Sciatic nerve (tissue), 2 donors: ENCODE measurements around the gene SEMA6B. TPM values are rescaled to one million over a fixed set of nuclear protein-coding genes. Genes with fewer than 3 reads are reported as not detected.
"Not testable (repeated sequence)": the region's sequence is repeated elsewhere in the genome, so short reads cannot be mapped to it uniquely, and the experiment has no call there.

Source experiments
- ATAC-seq: fragments of 200-7000 bp; cut with Tn5 transposase; one replicate; pipeline ENCODE4 v1.9.1; 2020; ENCODE audit warnings: mild to moderate bottlenecking, moderate library complexity
- DNase-seq: peaks from one replicate; pipeline ENCODE4 v3.0.0-alpha.2; 2020; ENCODE audit warnings: low spot score
- intact Hi-C: fragments of 100-400 bp; cut with DNase I; formaldehyde crosslinking; loops from one replicate; pipeline ENCODE4 v1.14.2; 2022
- total RNA-seq: library from RNA; stranded (reverse); fragmentation: NEBNext Ultra II Directional; extraction: Animal tissue kit (Norgen Biotek cat#: 25700); gene quantifications from one replicate; pipeline ENCODE4 v1.2.1, GENCODE V29; 2021
- donor health status: DM: no; HTN: no; CAD: no.
- donor health status: DM: no; HTN: no; CAD: no.

SEMA6B gene
- total RNA-seq, 1 donor from 2014 or later: 28.2 TPM

GRCh38 chr19:4555657-4556561 is 3.6 kb downstream of the SEMA6B start:
- ATAC-seq: no peak
- DNase-seq: no peak
- intact Hi-C loops: loop anchor here (10.0 kb wide), 1 partner anchor 79 kb away; the partner anchor contains the start of gene TNFAIP8L1

DNA sequence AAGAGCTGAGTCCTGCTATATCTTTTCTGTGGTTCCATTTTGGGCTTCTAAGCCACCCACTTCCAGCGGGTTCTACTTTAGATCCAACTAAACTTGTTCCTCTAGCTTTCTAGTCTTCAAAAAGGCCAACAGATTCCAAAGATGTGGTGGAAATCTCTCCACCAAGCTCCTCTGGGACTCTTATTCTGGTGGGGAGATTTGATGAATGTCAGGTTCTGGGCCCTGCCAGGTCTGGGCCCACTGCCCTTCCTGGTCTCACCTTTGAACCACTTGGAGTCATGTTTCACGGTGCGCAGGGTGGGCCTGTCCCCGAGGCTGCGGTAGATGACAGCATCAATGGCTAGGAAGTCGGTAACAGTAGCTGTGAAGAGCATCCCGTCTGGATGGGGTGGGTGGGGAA is 4.8 kb downstream of the SEMA6B start:
- ATAC-seq (no peak), DNase-seq (no peak)
- intact Hi-C loops: loop anchor here (10.0 kb wide), 1 partner anchor 80 kb away; the partner anchor contains the start of gene TNFAIP8L1

DNA sequence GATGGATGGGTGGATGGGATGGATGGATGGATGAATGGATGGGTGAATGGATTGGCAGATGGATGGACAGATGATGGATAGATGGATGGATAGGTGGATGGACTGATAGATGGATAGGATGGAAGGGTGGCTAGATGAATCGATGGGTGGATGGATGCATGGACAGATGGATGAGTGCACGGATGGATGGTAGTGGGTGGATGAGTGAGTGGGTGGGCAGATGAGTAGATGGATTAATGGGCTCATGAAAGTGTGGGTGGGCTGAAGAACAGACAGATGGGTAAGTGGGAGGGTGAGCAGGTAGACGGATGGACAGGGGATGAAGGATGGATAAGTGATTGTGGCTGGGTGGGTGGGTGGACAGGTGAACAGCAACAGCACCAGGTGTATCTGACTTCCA is 5.7 kb downstream of the SEMA6B start:
- intact Hi-C loops: loop anchor here (10.0 kb wide), 1 partner anchor 81 kb away; the partner anchor contains the start of gene TNFAIP8L1
- ATAC-seq: no peak
- no peak for DNase-seq

DNA sequence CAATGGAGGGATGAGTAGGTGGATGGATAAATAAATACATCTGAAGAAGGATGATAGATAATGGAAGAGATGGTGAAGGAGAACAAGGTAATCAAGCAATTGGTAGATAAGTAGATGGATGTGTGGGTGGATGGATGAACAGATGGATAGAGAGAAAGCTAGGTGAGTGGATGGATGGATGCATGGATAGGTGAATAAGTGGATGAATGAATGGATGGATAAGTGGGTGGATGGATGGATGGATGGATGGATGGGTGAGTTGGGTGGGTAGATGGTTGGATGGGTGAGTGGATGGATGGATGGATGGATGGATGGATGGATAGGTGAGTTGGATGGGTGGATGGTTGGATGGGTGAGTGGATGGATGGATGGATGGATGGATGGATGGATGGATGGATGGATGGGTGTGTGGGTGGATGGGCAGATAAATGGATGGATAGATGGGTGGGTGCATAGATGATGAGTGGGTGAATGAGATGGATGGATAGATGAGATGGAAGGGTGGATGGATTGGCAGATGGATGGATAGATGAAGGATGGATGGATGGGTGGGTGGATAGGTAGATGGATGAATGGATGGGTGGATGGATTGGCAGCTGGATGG is 6.3 kb downstream of the SEMA6B start:
- intact Hi-C loops: loop anchor here (10.0 kb wide), 1 partner anchor 82 kb away; the partner anchor contains the start of gene TNFAIP8L1
- DNase-seq (no peak), ATAC-seq (no peak)

- intact Hi-C loops: loop anchor here (10.0 kb wide), 1 partner anchor 82 kb away; the partner anchor contains the start of gene TNFAIP8L1
- no peak for DNase-seq
- ATAC-seq: no peak
These were observed 7.0 kb downstream of the SEMA6B start for GRCh38 chr19:4552525-4552819.

GRCh38 chr19:4550479-4551050 is 8.9 kb downstream of the SEMA6B start:
- no peak for DNase-seq
- no peak for ATAC-seq
- intact Hi-C loops: loop anchor here (10.0 kb wide), 1 partner anchor 84 kb away; the partner anchor contains the start of gene TNFAIP8L1

GRCh38 chr19:4550018-4550417 is 9.5 kb downstream of the SEMA6B start:
- intact Hi-C loops: loop anchor here (10.0 kb wide), 1 partner anchor 85 kb away; the partner anchor contains the start of gene TNFAIP8L1
- no peak for ATAC-seq
- no peak for DNase-seq

DNA sequence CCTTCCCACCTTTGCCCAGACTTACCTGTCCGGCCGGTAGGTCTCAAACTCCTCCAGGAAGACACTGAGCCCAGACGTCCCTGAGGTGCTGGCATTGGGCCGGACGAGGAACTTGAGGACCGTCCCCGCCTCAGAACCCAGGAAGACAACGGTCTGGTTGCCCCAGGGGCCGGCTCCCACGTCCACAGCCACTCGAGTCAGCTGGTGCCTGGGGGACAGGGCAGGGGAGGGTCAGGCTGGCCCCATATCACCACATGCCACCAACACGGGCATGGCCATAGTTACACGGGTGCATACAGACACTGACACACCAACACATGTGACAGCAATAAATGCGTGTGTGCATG is 11.3 kb downstream of the SEMA6B start:
- intact Hi-C loops: no loop called here
- no peak for DNase-seq
- ATAC-seq: no peak

- DNase-seq (no peak), ATAC-seq (no peak)
- intact Hi-C loops: no loop called here
These were observed 11.9 kb downstream of the SEMA6B start for GRCh38 chr19:4547303-4548237.

DNA sequence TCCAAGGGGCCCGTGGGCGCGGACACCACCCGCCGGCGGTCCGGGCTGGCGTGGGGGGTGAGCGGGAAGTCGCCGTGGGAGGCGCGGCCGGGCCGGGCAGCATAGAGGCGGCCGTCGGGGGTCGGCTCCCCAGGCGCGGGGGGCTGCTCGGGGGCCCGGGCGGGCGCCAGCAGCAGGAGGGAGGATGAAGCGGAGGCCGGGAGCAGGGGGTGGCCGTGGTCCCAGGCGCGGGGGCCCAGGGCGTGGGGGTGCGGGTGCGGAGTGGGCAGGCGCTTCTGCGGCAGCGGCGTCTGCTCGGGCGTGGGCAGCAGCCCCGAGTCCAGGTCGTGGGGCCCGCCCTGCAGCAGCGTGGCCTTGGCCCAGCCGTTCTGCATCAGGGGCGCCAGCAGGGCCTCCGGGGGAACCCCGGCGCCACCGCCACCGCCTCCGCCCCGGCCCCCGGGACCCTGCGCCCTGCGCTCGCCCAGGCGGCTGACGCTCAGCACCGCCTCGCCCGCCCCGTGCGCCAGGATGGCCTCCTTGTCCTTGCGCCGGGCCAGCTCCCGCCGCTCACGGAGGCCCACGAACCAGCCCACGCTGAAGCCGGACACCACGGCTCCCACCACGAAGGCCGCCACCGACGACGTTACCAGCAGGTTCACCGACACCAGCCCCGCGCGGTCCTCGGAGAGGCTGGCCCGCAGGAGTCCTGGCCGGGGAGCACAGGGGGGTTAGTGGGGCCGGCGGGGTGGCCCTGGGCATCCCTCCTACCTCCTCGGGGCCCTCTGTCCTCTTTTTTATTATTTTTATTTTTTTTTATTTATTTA is 15.4 kb downstream of the SEMA6B start:
- no peak for DNase-seq
- no peak for ATAC-seq
- intact Hi-C loops: no loop called here

GRCh38 chr19:4542896-4543841 is 16.3 kb downstream of the SEMA6B start:
- no peak for ATAC-seq
- no peak for DNase-seq
- intact Hi-C loops: no loop called here

GRCh38 chr19:4541806-4542145 is 17.7 kb downstream of the SEMA6B start:
- DNase-seq, ATAC-seq, intact Hi-C loops: not testable (repeated sequence)

GRCh38 chr19:4541114-4541805 is 18.2 kb downstream of the SEMA6B start:
- DNase-seq (no peak), ATAC-seq (no peak)
- intact Hi-C loops: no loop called here

GRCh38 chr19:4539693-4540581 is 19.5 kb downstream of the SEMA6B start, which contains the start of gene LRG1:
TSS of gene LRG1 (minus strand) at chr19:4540036. CDS start at chr19:4540013, 23 bp downstream.
- peak; percentile 41 for ATAC-seq
- DNase-seq: no peak
- intact Hi-C loops: loop anchor here (10.0 kb wide), 1 partner anchor 475 kb away; no protein-coding TSS in a partner anchor

- no peak for DNase-seq
- intact Hi-C loops: loop anchor here (10.0 kb wide), 1 partner anchor 476 kb away; no protein-coding TSS in a partner anchor
- ATAC-seq: no peak
These were observed 20.3 kb downstream of the SEMA6B start for GRCh38 chr19:4539169-4539692.
